Ascending aorta (tissue), 2 donors: ENCODE data around the gene HOXC6. TPM values are rescaled to one million over a fixed set of nuclear protein-coding genes. Genes with fewer than 3 reads are reported as not detected.
A peak's percentile ranks its signal among the peaks of the same experiment; 100 is the strongest.

Source experiments
- DNase-seq, 2 donors: peaks; one replicate each; pipeline ENCODE4 v3.0.0-alpha.2; 2019; ENCODE audit warnings: low spot score in 2 of 2
- H3K27ac ChIP-seq, 2 donors: fragments of 200-600 bp; sonication (generic); one replicate each; pipeline ENCODE4 v1.5.1; 2016 to 2017; ENCODE audit warnings: mild to moderate bottlenecking in 1 of 2
- H3K27me3 ChIP-seq: fragments of 200-600 bp; sonication (generic); one replicate; pipeline ENCODE4 v1.5.1; 2017
- H3K36me3 ChIP-seq, 2 donors: fragments of 200-600 bp; sonication (generic); one replicate each; pipeline ENCODE4 v1.5.1; 2016
- H3K4me1 ChIP-seq, 2 donors: fragments of 200-600 bp; sonication (generic); one replicate each; pipeline ENCODE4 v1.5.1; 2016 to 2017; ENCODE audit warnings: mild to moderate bottlenecking in 1 of 2
- H3K4me3 ChIP-seq, 2 donors: fragments of 200-600 bp; sonication (generic); one replicate each; pipeline ENCODE4 v1.5.1; 2016 to 2017; ENCODE audit warnings: mild to moderate bottlenecking in 1 of 2
- H3K9me3 ChIP-seq, 2 donors: fragments of 200-600 bp; sonication (generic); one replicate each; pipeline ENCODE4 v1.5.1; 2016
- CTCF ChIP-seq, 3 experiments: fragments of 200-600 bp in 2 of 3; fragments of 450-650 bp in 1 of 3; sonication (generic) in 2 of 3; IDR thresholded peaks; one replicate each; pipeline ENCODE4 v1.5.1; 2016 to 2019; ENCODE audit warnings: antibody characterized with exemption in 3 of 3, mild to moderate bottlenecking in 1 of 3, moderate library complexity in 1 of 3
- intact Hi-C: fragments of 100-400 bp; cut with DNase I; formaldehyde crosslinking; loops from one replicate; pipeline ENCODE4 v1.15.1; 2023
- total RNA-seq: library from RNA; depleted of rRNA; stranded (reverse); fragments of >200 nt; gene quantifications from one replicate; pipeline ENCODE4 v1.1.0, GENCODE V29; 2016

HOXC6 gene
- total RNA-seq, 1 donor from 2014 or later, result 7.6 TPM

DNA sequence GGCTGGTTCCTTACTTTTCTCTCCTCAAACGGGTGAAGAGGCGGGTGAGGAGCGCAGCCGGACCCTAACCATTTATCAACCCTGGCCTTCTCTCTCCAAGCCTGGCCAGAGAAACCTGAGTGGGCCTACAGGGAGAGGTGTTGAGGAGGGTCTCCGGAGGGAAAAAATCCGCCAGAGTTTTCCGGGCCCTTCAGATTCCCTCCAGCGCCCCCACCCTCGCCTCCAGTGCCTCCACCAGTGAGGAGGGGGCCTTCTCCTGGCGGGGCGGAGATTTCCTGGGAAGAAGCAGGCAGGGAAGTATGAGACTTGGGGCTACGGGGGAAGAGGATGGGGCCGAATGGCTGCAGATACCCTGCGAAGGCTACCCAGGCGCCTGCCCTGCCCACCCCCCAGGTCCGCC lies 3.2 kb downstream of the HOXC6 start:
- DNase-seq, result no peak
- Histone ChIP-seq H3K4me3 (peak overlapping the region in 1 of 2 donors; percentile 38), H3K9me3 (no peaks in the 10 kb centered on the region), H3K27ac (peak overlapping the region in 1 of 2 donors; percentile 14), H3K4me1 (peaks cover 0 to 5% of the 10 kb centered on the region in 2 donors), H3K27me3 (peaks cover 4% of the 10 kb centered on the region), H3K36me3 (no peaks in the 10 kb centered on the region)
- intact Hi-C loops, result loop anchor here (5.0 kb wide), 1 partner anchor 111 kb away; no protein-coding TSS in a partner anchor
- no peak for TF ChIP-seq CTCF (IDR thresholded peaks at IDR 0.05)

DNA sequence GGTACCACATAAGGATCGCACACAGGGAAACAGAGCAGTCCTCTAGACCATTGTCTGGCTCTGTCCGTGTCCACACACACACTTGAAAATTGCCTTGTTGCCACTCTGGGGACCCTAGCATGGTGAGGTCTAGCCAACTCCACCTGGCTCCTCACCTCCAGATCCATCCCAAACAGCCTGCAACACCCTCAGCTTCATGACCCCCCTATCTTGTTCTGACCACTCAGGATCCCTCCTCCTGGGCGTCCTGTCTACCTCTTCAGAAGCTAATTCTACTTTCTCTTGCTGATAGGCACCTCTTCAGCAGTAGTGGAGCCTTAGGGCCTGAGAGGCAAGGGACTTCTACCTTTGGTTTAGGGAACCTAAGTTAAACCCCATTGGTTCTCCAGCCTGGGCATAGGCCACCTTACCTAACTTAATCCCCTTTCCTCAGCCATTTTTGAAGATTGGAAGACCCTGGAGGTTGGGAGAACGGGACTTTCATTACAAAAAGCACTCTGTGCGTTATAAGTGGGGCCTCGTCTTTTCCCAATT lies 3.9 kb downstream of the HOXC6 start:
- Histone ChIP-seq H3K4me3 (peak overlapping the region in 1 of 2 donors; percentile 68), H3K4me1 (peaks cover 0 to 5% of the 10 kb centered on the region in 2 donors), H3K27ac (no peak overlapping the region), H3K9me3 (no peaks in the 10 kb centered on the region), H3K27me3 (peaks cover 4% of the 10 kb centered on the region), H3K36me3 (no peaks in the 10 kb centered on the region)
- intact Hi-C loops, result loop anchor here (1.0 to 5.0 kb wide), 3 partner anchors 25 to 159 kb away; no protein-coding TSS in a partner anchor
- no peak for DNase-seq
- TF ChIP-seq CTCF (IDR thresholded peaks at IDR 0.05), result no peak

DNA sequence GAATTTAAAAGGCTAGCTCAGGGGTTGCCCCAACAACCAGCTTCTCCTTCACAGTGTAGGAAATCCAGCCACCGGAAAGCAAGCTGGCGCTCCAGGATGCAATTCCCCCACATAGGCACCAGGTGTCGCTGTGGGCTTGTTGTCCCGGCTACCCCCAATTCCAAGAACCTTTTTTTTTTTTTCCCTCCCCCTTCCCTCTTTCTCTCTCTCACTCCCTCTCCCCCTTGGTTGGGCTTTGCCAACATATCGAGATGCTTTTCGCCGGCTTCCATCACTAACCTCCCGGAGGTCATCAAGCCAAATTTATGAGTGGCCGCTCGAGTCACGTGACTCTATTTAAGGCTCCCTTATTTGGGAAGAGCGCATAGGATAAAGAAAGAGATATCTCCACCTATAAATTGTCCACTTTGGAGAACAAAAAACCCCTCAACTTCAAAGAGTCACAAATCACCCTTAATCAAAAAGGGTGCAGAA lies 4.4 kb downstream of the HOXC6 start, which contains the start of gene HOXC5:
TSS of gene HOXC5 (plus strand) at position 424 of the 474 bp plus-strand sequence. CDS start 73 bp downstream, outside the sequence.
- peak in 1 of 2 donors; percentile 85 for DNase-seq
- intact Hi-C loops, result loop anchor here (1.0 to 5.0 kb wide), 3 partner anchors 26 to 159 kb away; no protein-coding TSS in a partner anchor
- TF ChIP-seq CTCF (IDR thresholded peaks at IDR 0.05), result peak; percentile 81 to 99 (median 97)
- H3K9me3 ChIP-seq, result no peaks in the 10 kb centered on the region
- H3K4me3 ChIP-seq, result peak within 1 kb of the TSS; percentile 47 to 68
- H3K27me3 ChIP-seq, result peaks cover 3% of the 10 kb centered on the region
- peaks cover 0 to 5% of the 10 kb centered on the region in 2 donors for H3K4me1 ChIP-seq
- H3K36me3 ChIP-seq, result no peaks in the 10 kb centered on the region
- peak within 1 kb of the TSS in 1 of 2 donors; percentile 11 for H3K27ac ChIP-seq

DNA sequence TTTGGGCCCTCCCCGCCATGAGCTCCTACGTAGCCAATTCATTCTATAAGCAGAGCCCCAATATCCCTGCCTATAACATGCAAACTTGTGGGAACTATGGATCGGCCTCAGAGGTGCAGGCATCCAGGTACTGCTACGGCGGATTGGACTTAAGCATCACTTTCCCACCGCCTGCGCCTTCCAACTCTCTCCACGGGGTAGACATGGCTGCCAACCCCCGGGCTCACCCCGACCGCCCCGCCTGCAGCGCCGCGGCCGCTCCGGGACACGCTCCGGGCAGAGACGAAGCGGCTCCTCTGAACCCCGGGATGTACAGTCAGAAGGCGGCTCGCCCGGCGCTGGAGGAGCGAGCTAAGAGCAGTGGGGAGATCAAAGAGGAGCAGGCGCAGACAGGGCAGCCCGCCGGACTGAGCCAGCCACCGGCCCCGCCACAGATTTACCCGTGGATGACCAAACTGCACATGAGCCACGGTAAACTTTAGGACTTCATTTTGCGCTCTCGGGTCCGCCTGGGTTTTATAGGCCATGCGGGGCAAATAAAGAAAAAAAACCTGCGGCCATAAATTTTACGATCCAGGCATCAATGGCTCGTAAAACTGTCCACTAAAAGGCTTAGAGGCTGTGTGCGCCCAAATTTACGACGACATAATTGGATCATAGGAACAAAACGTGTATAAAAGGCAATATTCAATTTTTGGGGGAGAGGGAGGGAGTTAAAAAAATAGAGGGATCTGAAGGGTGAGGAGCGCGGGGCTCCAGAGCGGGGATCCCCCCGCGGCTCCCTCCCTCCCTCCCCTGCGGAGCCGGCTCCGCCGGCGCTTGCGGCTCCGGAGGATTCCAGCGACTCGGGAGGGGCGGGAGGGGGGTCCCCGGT lies 5.1 kb downstream of the HOXC6 start:
- H3K27ac ChIP-seq, result peak overlapping the region in 1 of 2 donors; percentile 11
- H3K4me3 ChIP-seq, result peak overlapping the region; percentile 47 to 68
- intact Hi-C loops, result loop anchor here (2.0 to 5.0 kb wide), 2 partner anchors 27 to 109 kb away; no protein-coding TSS in a partner anchor
- H3K4me1 ChIP-seq, result peaks cover 0 to 5% of the 10 kb centered on the region in 2 donors
- no peaks in the 10 kb centered on the region for H3K36me3 ChIP-seq
- H3K9me3 ChIP-seq, result no peaks in the 10 kb centered on the region
- no peaks in the 10 kb centered on the region for H3K27me3 ChIP-seq
- no peak for DNase-seq
- no peak for TF ChIP-seq CTCF (IDR thresholded peaks at IDR 0.05)

DNA sequence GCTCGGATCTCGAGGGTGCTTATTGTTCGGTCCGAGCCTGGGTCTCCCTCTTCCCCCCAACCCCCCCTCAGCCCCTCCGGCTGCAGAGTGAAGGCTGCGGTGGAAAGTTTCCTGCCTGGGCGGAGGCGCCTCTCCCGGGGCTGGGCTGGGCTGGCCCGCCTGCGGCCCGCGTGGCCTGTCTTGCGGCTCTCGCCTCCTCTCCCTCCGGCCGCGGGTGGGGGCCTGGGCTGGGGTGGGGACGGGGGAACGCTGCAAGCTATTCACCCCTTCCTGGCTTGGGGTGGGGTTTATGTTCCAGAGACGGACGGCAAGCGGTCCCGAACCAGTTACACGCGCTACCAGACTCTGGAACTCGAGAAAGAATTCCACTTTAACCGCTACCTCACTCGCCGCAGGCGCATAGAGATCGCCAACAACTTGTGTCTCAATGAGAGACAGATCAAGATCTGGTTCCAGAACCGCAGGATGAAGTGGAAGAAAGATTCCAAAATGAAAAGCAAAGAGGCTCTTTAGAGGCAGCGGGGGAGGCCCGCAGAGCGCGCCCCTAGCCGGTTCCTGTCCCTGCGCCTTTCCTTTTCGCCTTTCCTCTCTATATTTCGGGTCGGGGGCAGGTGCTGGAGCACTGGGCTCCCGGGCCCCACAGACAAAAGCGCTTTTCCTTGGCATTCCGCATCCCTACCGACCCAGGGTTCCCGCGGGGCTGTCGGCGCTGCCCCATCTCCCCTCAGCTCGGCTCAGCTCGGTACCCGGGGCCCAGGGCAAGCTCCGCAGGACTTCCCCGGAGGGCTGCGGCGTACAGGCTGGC lies 5.9 kb downstream of the HOXC6 start:
- peaks cover 0 to 5% of the 10 kb centered on the region in 2 donors for H3K4me1 ChIP-seq
- no peak overlapping the region for H3K27ac ChIP-seq
- no peaks in the 10 kb centered on the region for H3K9me3 ChIP-seq
- intact Hi-C loops, result loop anchor here (2.0 to 5.0 kb wide), 3 partner anchors 15 to 108 kb away; no protein-coding TSS in a partner anchor
- DNase-seq, result no peak
- H3K4me3 ChIP-seq, result peak overlapping the region; percentile 47 to 68
- no peak for TF ChIP-seq CTCF (IDR thresholded peaks at IDR 0.05)
- no peaks in the 10 kb centered on the region for H3K27me3 ChIP-seq
- no peaks in the 10 kb centered on the region for H3K36me3 ChIP-seq
